Subcutaneous adipose tissue (tissue), 4 donors: ENCODE results near the gene ATXN1. TPM values are rescaled to one million over a fixed set of nuclear protein-coding genes. Genes with fewer than 3 reads are reported as not detected.

Source experiments
- total RNA-seq, 4 donors: library from RNA; depleted of rRNA; stranded (reverse); fragments of >200 nt; gene quantifications; one replicate each; pipeline ENCODE4 v1.1.0, GENCODE V29; 2016
- TF ChIP-seq, protein P1 (sequence below): fragments of 450-650 bp; IDR thresholded peaks from one replicate; pipeline ENCODE4 v1.5.1; 2016; ENCODE audit warnings: low read depth, mild to moderate bottlenecking, control low read depth, antibody characterized with exemption, moderate library complexity

The ATXN1 gene
- total RNA-seq, 4 donors from 2014 or later = 27.1 to 35.6 (median 35.1) TPM

DNA sequence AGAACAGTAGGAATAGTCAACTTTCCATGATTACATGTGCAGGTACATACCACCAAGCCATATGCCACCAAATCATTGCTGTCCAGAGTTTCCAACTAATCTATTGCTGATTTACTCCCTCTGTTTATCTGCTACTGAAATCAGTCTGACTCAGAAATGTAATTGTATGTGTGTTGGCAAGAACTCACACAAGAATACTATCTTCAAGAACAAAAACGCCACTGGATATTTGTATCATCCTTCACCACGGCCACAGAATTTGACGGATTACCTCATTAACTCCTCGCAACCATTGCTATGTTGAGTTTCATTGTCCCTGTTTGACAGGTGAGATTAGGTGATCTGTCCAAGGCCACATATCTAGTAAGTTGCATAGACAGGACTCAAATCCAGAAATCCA is 363.6 kb downstream of the ATXN1 start:
- TF ChIP-seq, protein P1, sequence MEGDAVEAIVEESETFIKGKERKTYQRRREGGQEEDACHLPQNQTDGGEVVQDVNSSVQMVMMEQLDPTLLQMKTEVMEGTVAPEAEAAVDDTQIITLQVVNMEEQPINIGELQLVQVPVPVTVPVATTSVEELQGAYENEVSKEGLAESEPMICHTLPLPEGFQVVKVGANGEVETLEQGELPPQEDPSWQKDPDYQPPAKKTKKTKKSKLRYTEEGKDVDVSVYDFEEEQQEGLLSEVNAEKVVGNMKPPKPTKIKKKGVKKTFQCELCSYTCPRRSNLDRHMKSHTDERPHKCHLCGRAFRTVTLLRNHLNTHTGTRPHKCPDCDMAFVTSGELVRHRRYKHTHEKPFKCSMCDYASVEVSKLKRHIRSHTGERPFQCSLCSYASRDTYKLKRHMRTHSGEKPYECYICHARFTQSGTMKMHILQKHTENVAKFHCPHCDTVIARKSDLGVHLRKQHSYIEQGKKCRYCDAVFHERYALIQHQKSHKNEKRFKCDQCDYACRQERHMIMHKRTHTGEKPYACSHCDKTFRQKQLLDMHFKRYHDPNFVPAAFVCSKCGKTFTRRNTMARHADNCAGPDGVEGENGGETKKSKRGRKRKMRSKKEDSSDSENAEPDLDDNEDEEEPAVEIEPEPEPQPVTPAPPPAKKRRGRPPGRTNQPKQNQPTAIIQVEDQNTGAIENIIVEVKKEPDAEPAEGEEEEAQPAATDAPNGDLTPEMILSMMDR = no peak

DNA sequence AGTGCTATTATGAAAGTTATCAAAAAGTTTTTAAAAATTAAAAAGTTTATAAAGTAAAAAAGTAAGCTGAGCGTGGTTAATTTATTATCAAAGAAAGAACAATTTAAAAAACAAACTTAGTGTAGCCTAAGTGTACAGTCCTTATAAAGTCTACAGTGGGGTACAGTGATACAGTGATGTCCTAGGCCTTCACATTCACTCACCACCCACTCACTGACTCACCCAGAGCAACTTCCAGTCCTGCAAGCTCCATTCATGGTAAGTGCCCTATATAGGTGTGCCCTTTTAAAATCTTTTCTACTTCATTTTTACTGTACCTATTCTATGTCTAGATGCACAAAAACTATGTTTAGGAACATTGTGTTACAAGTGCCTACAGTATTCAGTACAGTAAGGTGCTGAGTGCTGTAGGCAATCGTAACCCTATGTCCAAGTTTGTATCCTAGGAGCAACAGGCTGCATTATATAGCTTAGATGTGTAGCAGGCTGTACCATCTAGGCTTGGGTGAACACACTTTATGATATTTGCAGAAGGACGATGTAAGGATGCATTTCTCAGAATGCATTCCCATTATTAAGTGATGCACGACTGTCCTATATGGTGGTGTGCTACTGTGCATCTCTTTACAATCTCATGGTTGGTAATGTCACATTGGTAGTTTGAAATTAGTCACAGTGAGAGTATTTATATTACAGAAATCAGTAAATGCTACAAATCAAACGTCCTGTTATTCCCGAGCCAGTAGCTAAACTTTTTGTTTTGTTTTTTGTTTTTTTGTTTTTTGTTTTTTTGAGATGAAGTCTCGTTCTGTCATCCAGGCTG is 364.6 kb downstream of the ATXN1 start:
- TF ChIP-seq, protein P1 = no peak

DNA sequence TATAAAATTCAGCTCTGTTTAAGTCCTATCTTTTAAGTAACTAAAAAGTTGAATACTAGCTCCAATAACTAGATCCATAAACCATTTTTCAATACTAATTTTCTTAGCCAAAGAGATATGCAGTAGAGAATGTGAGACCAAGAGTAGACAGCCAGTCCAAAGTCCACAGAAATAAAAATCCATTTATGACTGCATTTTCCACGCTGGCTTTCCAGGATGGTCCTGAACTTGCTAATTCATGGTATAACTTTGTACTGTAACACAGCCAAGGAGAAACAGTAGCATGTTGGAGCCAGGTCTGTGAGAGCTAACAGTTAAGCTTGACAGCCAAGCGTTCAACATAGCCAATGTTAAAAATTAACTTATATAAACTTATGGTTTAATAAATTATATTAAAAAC is 366.6 kb downstream of the ATXN1 start:
- TF ChIP-seq, protein P1 = no peak

DNA sequence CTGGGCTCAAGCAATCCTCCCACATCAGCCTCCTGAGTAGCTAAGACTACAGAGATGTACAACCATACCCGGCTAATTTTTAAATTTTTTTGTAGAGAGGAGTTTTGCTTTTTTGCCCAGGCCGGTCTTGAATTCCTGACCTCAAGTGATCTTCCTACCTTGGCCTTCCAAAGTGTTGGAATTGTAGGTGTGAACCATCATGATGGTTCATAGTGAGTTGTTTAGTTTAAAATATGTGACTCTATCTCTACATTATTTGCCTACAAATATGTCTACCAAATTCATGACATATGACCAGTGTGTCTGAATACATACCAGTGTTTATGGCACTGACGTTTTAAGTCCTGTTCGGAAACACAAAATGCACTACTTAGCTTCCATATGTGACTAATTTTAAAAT is 367.9 kb downstream of the ATXN1 start:
- TF ChIP-seq, protein P1 = no peak

DNA sequence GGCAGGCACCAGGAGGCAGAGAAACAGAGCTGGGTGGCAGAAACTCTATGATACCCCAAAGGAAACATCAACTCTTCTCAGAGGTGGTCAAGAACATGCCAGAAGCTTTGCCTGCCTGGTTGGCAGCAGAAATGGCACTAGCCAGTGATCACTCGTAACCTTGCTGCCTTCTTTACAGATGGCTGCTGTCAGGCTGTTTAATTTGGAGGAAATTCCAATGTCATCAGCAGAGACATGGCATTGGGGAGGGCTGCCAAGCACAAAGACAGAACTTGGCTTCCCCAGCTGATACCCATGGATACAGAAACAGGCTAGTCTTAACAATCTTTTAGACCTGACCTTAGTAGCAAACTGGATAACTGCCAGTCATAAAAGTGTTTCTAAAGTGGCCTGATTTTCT is 369.2 kb downstream of the ATXN1 start:
- TF ChIP-seq, protein P1 = no peak

DNA sequence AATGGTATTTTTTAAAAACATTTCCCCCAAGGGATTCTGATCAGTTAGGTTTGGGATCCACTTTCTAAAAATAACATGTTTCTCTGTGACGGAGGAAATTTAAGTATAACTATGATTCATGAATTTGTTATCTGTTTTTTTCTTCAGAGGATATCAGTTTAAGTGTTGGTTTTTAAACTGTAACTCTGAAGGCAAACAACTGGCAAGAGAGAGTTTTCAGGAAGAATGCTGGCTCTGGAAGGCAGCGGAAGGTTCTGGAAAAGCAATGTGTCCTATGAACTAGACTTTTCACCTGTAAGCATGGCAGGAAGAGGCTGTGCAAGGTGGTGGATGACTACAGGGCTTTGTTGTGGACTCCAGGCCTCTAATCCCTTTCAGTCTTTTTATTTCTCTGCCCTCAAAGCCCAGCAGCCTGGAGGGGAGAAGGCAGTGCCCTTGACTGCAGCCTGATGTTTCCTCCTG is 369.8 kb downstream of the ATXN1 start:
- TF ChIP-seq, protein P1 = no peak

DNA sequence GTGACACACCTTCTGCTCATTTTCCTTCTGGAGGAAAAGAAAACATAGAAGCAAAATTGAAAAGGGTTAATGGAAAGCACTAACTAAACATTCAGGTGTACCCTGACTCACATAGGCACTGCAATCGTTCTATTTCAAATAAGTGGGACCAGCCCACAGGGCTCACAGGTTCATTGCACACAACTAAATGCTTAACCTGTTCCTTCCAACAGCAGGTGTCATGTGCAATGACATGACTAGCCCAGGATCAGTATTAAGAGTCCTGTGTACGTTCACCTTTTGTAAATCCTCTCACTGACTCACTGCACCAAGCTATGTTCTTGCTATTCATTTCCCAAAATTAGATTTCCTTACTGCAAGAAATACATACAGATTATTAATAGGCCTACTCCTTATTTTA is 371.6 kb downstream of the ATXN1 start:
- TF ChIP-seq, protein P1 = no peak
